Gastrocnemius medialis (tissue), 4 donors: ENCODE results near the gene URI1. TPM values are rescaled to one million over a fixed set of nuclear protein-coding genes. Genes with fewer than 3 reads are reported as not detected.
"Not testable (repeated sequence)": the region's sequence is repeated elsewhere in the genome, so short reads cannot be mapped to it uniquely, and the experiment has no call there.

ENCODE experiments used
- ATAC-seq, 2 donors: fragments of 150-250 bp; one replicate each; pipeline ENCODE4 v1.9.1; 2016
- DNase-seq, 2 donors: peaks; one replicate each; pipeline ENCODE4 v3.0.0-alpha.2; 2019
- H3K27ac ChIP-seq, 4 donors: fragments of 200-600 bp; sonication (generic); 1 replicate in 1 of 4; 2 replicates in 3 of 4; pipeline ENCODE4 v1.5.1; 2016 to 2018; ENCODE audit warnings: mild to moderate bottlenecking in 2 of 4, moderate library complexity in 1 of 4
- H3K27me3 ChIP-seq, 3 donors: fragments of 200-600 bp; sonication (generic) in 2 of 3; 1 replicate in 1 of 3; 2 replicates in 2 of 3; pipeline versions ENCODE4 v1.5.1 to v1.6.0; 2016 to 2019; ENCODE audit warnings: mild to moderate bottlenecking in 1 of 3, moderate library complexity in 1 of 3
- H3K36me3 ChIP-seq, 2 donors: fragments of 200-600 bp; sonication (generic) in 1 of 2; one replicate each; pipeline ENCODE4 v1.5.1; 2017 to 2018
- H3K4me1 ChIP-seq, 2 donors: fragments of 200-600 bp; sonication (generic) in 1 of 2; one replicate each; pipeline ENCODE4 v1.5.1; 2016 to 2017; ENCODE audit warnings: mild to moderate bottlenecking in 2 of 2
- H3K4me3 ChIP-seq, 4 donors: fragments of 200-600 bp; sonication (generic) in 3 of 4; 1 replicate in 1 of 4; 2 replicates in 3 of 4; pipeline ENCODE4 v1.5.1; 2016 to 2019; ENCODE audit warnings: mild to moderate bottlenecking in 2 of 4
- H3K9me3 ChIP-seq, 3 donors: fragments of 200-600 bp; sonication (generic) in 2 of 3; 1 replicate in 1 of 3; 2 replicates in 2 of 3; pipeline ENCODE4 v1.5.1; 2016 to 2019
- POLR2A ChIP-seq, 2 donors: fragments of 450-650 bp; IDR thresholded peaks; one replicate each; pipeline ENCODE4 v1.6.1; 2017; ENCODE audit warnings: antibody characterized with exemption in 2 of 2, mild to moderate bottlenecking in 2 of 2, moderate library complexity in 2 of 2
- in situ Hi-C, 4 donors: fragments of 200-750 bp; cut with MboI; loops; one replicate each; pipeline versions ENCODE4 v1.15.0 to v1.8.0; 2017; ENCODE audit warnings: low sequenced_read_pairs in 4 of 4
- intact Hi-C: fragments of 100-400 bp; cut with DNase I; formaldehyde crosslinking; loops from one replicate; pipeline ENCODE4 v1.15.1; 2023; ENCODE audit warnings: low total_unique reads
- total RNA-seq, 4 donors: library from RNA; depleted of rRNA; stranded (reverse); fragments of >200 nt; gene quantifications; one replicate each; pipeline versions ENCODE4 v1.1.0 to v1.2.3, GENCODE V29; 2016
- TF ChIP-seq, protein P1 (sequence below), 5 experiments: fragments of 450-650 bp in 3 of 5; fragments of 200-600 bp in 2 of 5; sonication (generic) in 2 of 5; IDR thresholded peaks in 4 of 5; conservative IDR thresholded peaks in 1 of 5; 1 replicate in 4 of 5; 2 replicates in 1 of 5; pipeline ENCODE4 v1.5.1; 2016 to 2019; ENCODE audit warnings: antibody characterized with exemption in 5 of 5, mild to moderate bottlenecking in 3 of 5, moderate library complexity in 3 of 5

URI1 gene
- total RNA-seq, 4 donors from 2014 or later, result 37.4 to 84.1 (median 59.2) TPM

DNA sequence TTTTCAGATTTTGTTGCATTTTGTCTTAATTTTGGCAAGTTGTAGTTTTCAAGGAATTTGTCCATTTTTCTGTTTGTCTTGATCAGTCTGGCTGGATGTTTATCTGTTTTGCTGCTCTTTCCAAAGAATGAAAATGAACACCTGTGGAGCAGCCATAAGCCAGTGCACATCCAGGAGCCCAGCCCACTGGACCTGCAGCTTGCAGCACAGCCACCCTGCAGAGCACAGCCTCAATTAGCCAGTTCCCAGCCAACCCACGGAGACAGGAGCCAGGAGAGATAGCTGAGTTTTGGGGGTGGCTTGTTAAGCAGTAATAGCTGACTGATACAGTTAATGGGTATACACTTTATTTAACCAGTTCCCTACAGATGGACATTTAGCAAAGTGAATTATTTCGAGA lies 38.0 kb upstream of the URI1 start:
- no peak for DNase-seq
- no peaks in the 10 kb centered on the region for H3K9me3 ChIP-seq
- ATAC-seq, result no peak
- intact Hi-C loops (no loop called here), in situ Hi-C loops (no loop called here)
- H3K4me1 ChIP-seq, result no peaks in the 10 kb centered on the region
- H3K36me3 ChIP-seq, result no peaks in the 10 kb centered on the region
- no peak overlapping the region for H3K4me3 ChIP-seq
- no peaks in the 10 kb centered on the region for H3K27me3 ChIP-seq
- TF ChIP-seq, protein P1, sequence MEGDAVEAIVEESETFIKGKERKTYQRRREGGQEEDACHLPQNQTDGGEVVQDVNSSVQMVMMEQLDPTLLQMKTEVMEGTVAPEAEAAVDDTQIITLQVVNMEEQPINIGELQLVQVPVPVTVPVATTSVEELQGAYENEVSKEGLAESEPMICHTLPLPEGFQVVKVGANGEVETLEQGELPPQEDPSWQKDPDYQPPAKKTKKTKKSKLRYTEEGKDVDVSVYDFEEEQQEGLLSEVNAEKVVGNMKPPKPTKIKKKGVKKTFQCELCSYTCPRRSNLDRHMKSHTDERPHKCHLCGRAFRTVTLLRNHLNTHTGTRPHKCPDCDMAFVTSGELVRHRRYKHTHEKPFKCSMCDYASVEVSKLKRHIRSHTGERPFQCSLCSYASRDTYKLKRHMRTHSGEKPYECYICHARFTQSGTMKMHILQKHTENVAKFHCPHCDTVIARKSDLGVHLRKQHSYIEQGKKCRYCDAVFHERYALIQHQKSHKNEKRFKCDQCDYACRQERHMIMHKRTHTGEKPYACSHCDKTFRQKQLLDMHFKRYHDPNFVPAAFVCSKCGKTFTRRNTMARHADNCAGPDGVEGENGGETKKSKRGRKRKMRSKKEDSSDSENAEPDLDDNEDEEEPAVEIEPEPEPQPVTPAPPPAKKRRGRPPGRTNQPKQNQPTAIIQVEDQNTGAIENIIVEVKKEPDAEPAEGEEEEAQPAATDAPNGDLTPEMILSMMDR (IDR thresholded peaks at IDR 0.05 in 4 of 5, conservative IDR thresholded peaks at IDR 0.05 in 1 of 5), result no peak
- TF ChIP-seq POLR2A (IDR thresholded peaks at IDR 0.05), result no peak
- H3K27ac ChIP-seq, result no peak overlapping the region

DNA sequence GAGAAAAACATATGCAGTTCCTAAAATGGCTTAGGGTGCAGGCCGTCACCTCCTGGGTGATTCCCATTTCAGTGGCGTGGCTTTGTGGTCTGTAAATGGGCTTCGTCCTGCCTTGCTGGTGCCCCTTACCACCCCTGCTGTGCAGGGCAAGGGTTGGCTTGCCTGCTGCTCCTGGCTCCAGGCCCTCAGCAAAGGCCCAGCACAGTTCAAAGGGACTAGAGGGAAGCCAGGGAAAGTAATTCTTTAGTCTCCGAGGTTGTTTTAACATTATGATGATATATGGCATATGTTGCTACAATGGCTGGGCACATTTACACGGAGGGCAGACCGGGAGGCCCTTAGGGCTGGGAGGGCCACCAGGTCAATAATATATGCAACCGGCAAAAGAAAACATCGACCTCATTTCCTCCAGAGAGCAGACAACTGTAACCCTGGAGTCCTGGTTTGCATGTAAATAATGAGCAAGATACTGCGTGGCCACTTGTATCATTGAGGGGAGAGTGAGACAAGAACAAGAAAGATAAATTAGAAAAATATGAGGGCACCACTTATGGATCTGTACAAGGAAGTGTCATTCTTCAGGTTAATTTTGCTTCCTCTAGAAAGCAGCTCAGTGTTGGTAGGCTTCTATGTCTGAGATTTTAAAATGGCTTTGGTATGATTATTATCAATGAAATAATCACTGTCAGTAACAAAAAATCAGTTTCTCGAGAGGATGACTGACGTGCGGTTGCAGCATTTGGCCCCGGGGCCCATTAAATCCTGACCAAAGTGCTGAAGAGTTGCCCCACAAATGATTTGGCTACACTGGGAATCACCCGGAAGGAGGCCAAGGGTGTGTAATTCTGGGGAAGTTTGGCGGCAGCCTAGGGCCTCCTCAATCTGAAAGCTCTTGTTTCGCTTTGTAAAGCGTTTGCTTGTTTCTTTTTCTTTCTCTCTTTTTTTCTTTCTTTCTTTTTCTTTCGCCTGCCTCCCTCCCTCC lies 32.8 kb upstream of the URI1 start:
- DNase-seq, result no peak
- H3K27me3 ChIP-seq, result no peaks in the 10 kb centered on the region
- intact Hi-C loops, result no loop called here
- no peak for ATAC-seq
- no peaks in the 10 kb centered on the region for H3K9me3 ChIP-seq
- H3K36me3 ChIP-seq, result no peaks in the 10 kb centered on the region
- no peak overlapping the region for H3K27ac ChIP-seq
- in situ Hi-C loops, result no loop called here
- TF ChIP-seq, protein P1 (IDR thresholded peaks at IDR 0.05 in 4 of 5, conservative IDR thresholded peaks at IDR 0.05 in 1 of 5), result no peak
- no peak for TF ChIP-seq POLR2A (IDR thresholded peaks at IDR 0.05)
- no peaks in the 10 kb centered on the region for H3K4me1 ChIP-seq
- no peak overlapping the region for H3K4me3 ChIP-seq

DNA sequence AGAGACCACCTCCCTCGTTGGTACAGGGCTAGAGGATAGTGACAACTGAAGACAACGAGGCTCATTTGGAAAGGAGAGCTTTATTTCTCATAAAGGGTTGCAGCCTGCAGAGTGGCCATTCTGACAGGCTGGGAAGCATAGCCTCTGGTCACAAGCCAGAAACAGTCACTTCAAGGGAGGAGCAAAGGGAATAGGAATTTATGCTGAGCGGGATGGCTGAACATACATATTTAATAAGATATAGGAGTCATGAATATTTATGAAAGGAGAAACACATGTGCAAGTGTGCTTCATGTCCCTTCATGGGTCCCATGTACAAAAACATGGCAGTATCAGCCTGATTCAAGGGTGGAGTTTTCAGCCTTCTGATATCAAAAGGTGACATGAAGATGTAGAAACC lies 27.1 kb upstream of the URI1 start:
- H3K4me3 ChIP-seq, result no peak overlapping the region
- H3K36me3 ChIP-seq, result no peaks in the 10 kb centered on the region
- H3K27ac ChIP-seq, result no peak overlapping the region
- H3K27me3 ChIP-seq, result no peaks in the 10 kb centered on the region
- TF ChIP-seq, protein P1 (IDR thresholded peaks at IDR 0.05 in 4 of 5, conservative IDR thresholded peaks at IDR 0.05 in 1 of 5), result no peak
- TF ChIP-seq POLR2A (IDR thresholded peaks at IDR 0.05), result no peak
- in situ Hi-C loops (no loop called here), intact Hi-C loops (no loop called here)
- H3K4me1 ChIP-seq, result no peaks in the 10 kb centered on the region
- ATAC-seq, result no peak
- H3K9me3 ChIP-seq, result no peaks in the 10 kb centered on the region
- no peak for DNase-seq

DNA sequence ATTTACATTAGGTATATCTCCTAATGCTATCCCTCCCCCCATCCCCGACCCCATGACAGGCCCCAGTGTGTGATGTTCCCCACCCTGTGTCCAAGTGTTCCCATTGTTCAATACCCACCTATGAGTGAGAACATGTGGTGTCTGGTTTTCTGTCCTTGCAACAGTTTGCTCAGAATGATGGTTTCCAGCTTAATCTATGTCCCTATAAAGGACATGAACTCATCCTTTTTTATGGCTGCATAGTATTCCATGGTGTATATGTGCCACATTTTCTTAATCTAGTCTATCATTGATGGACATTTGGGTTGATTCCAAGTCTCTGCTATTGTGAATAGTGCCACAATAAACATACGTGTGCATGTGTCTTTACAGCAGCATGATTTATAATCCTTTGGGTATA lies 26.2 kb upstream of the URI1 start:
- H3K27ac ChIP-seq, ATAC-seq, H3K36me3 ChIP-seq, H3K4me1 ChIP-seq, DNase-seq, H3K9me3 ChIP-seq, H3K27me3 ChIP-seq, intact Hi-C loops, in situ Hi-C loops, H3K4me3 ChIP-seq: not testable (repeated sequence)

DNA sequence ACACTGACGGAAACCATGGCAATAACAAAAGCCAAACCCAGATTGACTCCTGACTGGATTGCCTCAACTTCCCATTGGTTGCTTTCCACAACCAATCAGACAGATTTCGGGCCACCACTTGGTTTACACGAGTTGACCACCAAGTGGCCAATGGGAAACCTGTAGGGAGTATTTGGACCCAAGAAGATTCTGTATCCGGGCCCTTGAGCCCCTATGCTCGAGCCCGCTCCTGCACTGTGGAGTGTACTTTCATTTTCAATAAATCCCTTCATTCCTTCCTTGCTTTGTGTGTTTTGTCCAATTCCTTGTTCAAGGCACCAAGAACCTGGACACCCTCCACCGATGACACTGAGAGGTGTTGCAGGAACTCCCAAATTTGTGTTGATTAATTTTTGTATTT lies 24.1 kb upstream of the URI1 start:
- DNase-seq (no peak), ATAC-seq (no peak)
- H3K4me1 ChIP-seq, result no peaks in the 10 kb centered on the region
- no peak overlapping the region for H3K27ac ChIP-seq
- no peak for TF ChIP-seq POLR2A (IDR thresholded peaks at IDR 0.05)
- TF ChIP-seq, protein P1 (IDR thresholded peaks at IDR 0.05 in 4 of 5, conservative IDR thresholded peaks at IDR 0.05 in 1 of 5), result no peak
- in situ Hi-C loops, result no loop called here
- H3K27me3 ChIP-seq, result no peaks in the 10 kb centered on the region
- intact Hi-C loops, result no loop called here
- no peak overlapping the region for H3K4me3 ChIP-seq
- no peaks in the 10 kb centered on the region for H3K36me3 ChIP-seq
- no peaks in the 10 kb centered on the region for H3K9me3 ChIP-seq
